ENCODE measurements around the gene HOXD11.

DNA sequence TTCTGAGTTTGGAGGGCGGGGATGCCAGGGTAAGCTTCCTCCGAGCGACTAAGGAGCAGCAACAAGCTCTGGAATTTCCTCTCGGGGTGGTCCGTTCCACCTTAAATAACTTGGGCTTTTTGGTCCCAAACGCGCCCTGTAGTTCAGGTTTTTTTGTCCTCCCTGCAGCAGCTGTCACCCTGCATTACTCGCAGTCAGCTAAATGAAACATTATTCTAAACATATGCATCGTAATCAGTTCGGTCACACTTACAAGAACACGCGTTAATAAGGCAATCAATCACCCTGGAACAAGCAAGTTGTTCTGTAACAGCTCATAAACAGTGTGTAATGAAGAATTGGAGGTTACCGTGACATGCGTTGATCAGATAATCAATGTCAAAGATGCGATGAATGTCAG, 31.6 kb upstream of the HOXD11 start:
- no peak for TF ChIP-seq SIRT6 (IDR thresholded peaks at IDR 0.05; ENCODE audit: low read depth, low read length)
- TF ChIP-seq NCOA1 (IDR thresholded peaks at IDR 0.05; ENCODE audit: low read depth) = no peak
- no peak for TF ChIP-seq ZNF766 (CRISPR knock-in tag; conservative IDR thresholded peaks at IDR 0.05)
- TF ChIP-seq FOXK2 (conservative IDR thresholded peaks at IDR 0.05 in 1 of 2, IDR thresholded peaks at IDR 0.05 in 1 of 2; ENCODE audit: low read depth in 2 of 2) = no peak
- no peak for TF ChIP-seq SRSF9 (IDR thresholded peaks at IDR 0.05; ENCODE audit: borderline replicate concordance, low read depth, low read length)
- TF ChIP-seq, protein P1, sequence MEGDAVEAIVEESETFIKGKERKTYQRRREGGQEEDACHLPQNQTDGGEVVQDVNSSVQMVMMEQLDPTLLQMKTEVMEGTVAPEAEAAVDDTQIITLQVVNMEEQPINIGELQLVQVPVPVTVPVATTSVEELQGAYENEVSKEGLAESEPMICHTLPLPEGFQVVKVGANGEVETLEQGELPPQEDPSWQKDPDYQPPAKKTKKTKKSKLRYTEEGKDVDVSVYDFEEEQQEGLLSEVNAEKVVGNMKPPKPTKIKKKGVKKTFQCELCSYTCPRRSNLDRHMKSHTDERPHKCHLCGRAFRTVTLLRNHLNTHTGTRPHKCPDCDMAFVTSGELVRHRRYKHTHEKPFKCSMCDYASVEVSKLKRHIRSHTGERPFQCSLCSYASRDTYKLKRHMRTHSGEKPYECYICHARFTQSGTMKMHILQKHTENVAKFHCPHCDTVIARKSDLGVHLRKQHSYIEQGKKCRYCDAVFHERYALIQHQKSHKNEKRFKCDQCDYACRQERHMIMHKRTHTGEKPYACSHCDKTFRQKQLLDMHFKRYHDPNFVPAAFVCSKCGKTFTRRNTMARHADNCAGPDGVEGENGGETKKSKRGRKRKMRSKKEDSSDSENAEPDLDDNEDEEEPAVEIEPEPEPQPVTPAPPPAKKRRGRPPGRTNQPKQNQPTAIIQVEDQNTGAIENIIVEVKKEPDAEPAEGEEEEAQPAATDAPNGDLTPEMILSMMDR (IDR thresholded peaks at IDR 0.05 in 2 of 3, conservative IDR thresholded peaks at IDR 0.05 in 1 of 3; ENCODE audit: insufficient read depth in 2 of 3, low read depth in 1 of 3, low read length in 3 of 3) = no peak
- TF ChIP-seq TAF1 (IDR thresholded peaks at IDR 0.05; ENCODE audit: control insufficient read depth, extremely low read depth, insufficient read depth, low read length, severe bottlenecking) = no peak
- TF ChIP-seq, protein P2, sequence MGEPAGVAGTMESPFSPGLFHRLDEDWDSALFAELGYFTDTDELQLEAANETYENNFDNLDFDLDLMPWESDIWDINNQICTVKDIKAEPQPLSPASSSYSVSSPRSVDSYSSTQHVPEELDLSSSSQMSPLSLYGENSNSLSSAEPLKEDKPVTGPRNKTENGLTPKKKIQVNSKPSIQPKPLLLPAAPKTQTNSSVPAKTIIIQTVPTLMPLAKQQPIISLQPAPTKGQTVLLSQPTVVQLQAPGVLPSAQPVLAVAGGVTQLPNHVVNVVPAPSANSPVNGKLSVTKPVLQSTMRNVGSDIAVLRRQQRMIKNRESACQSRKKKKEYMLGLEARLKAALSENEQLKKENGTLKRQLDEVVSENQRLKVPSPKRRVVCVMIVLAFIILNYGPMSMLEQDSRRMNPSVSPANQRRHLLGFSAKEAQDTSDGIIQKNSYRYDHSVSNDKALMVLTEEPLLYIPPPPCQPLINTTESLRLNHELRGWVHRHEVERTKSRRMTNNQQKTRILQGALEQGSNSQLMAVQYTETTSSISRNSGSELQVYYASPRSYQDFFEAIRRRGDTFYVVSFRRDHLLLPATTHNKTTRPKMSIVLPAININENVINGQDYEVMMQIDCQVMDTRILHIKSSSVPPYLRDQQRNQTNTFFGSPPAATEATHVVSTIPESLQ (CRISPR knock-in tag; IDR thresholded peaks at IDR 0.05) = no peak
- TF ChIP-seq POLR2A (conservative IDR thresholded peaks at IDR 0.05) = no peak
- peak; percentile 68; the same call in 1 of the 2 replicates for TF ChIP-seq EZH2 (IDR thresholded peaks at IDR 0.05; ENCODE audit: borderline replicate concordance, low read depth, low read length)
- TF ChIP-seq MED1 (CRISPR knock-in tag; IDR thresholded peaks at IDR 0.05; ENCODE audit: borderline replicate concordance) = no peak
- no peak for TF ChIP-seq JUN (IDR thresholded peaks at IDR 0.05; ENCODE audit: borderline replicate concordance, low read depth, low read length)
- no peak for TF ChIP-seq JUN (CRISPR knock-in tag; IDR thresholded peaks at IDR 0.05; ENCODE audit: borderline replicate concordance)

Data from K562 (cell line).